Lower leg skin (tissue), 3 donors: ENCODE data around the gene NUCB1.

Experiments
- CTCF ChIP-seq, 3 donors: fragments of 450-650 bp; IDR thresholded peaks; one replicate each; pipeline ENCODE4 v1.5.1; 2016; ENCODE audit warnings: antibody characterized with exemption in 3 of 3, mild to moderate bottlenecking in 3 of 3, moderate library complexity in 2 of 3
- POLR2A ChIP-seq, 2 donors: fragments of 450-650 bp; IDR thresholded peaks; one replicate each; pipeline ENCODE4 v1.6.1; 2016 to 2017; ENCODE audit warnings: antibody characterized with exemption in 2 of 2, mild to moderate bottlenecking in 1 of 2, moderate library complexity in 1 of 2

- TF ChIP-seq CTCF (IDR thresholded peaks at IDR 0.05), result no peak
- TF ChIP-seq POLR2A (IDR thresholded peaks at IDR 0.05), result no peak
Measured at GRCh38 chr19:48969276-48970138, 69.4 kb downstream of the NUCB1 start.
